ENCODE data around the gene CHMP4A.

The CHMP4A gene

DNA sequence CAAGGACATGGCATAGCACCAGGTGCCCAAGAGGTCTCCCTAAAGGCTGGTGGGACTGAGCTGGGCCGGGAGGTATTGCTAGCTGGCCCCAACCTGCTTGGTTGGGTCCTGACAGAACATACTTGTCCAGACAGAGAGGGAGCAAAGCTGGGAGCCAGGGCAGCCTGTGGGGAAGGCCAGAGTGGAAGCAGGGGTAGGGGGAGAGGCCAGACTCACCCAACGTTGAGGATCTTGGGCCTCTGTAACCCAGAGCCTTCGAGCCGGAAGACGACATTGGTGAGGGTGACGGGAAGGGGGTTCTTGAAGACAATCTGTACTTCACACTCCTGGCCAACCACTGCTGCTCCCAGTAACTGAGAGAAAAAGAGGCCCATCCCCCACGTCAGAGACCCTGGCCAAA, 40.6 kb upstream of the CHMP4A start:
- H3K79me2 ChIP-seq: no peaks in the 10 kb centered on the region

DNA sequence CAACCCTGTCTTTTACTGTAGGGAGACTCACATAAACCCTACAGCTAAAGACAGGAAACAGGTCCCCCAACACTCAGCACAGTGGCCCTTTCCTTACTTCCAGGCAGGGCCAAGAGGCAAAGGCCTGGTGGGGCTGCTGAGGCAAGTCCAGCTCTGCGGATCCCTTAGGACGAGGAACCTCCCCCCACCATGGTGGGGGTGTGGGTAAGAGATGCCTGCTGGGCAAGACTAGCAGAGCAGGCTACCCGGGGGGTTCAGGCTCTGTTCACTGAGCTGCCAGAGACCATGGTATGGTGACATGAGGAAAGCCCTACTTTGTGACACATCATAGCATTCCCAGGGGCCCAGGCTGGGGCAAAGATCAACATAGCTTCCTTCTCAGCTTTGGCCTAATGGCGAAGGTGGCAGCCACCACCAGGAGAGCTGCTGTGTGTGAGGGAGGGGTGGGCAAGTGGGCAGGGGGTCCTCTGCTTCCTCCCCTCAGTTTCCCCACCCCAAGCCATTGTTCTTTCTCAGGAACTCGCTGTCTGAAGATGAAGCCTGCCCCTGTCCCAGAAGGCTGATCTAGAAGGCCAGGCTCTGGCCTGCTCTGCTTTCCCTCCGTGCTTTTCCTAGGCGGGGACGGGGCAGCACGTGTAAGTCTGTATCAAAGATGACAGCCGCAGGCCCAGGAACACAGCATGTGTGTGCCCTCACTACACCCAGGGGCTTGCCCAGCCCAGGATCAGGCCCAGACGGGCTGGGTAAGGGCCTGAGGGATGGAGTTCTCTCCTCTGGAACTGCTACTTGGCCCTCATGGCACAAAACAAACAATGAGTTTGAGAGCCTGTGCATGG, 39.2 kb upstream of the CHMP4A start:
- no peaks in the 10 kb centered on the region for H3K27me3 ChIP-seq (ENCODE audit: control insufficient read depth, insufficient read depth, low read length)
- H3K4me1 ChIP-seq: no peaks in the 10 kb centered on the region
- no peak overlapping the region for H3K27ac ChIP-seq
- H3K79me2 ChIP-seq: no peaks in the 10 kb centered on the region
- H3K4me3 ChIP-seq (ENCODE audit: low read depth, low read length): no peak overlapping the region
- no peak overlapping the region for H3K4me2 ChIP-seq (ENCODE audit: low read length)
- H3K9ac ChIP-seq: no peak overlapping the region
- H2AFZ ChIP-seq: no peak overlapping the region
- TF ChIP-seq, protein P1, sequence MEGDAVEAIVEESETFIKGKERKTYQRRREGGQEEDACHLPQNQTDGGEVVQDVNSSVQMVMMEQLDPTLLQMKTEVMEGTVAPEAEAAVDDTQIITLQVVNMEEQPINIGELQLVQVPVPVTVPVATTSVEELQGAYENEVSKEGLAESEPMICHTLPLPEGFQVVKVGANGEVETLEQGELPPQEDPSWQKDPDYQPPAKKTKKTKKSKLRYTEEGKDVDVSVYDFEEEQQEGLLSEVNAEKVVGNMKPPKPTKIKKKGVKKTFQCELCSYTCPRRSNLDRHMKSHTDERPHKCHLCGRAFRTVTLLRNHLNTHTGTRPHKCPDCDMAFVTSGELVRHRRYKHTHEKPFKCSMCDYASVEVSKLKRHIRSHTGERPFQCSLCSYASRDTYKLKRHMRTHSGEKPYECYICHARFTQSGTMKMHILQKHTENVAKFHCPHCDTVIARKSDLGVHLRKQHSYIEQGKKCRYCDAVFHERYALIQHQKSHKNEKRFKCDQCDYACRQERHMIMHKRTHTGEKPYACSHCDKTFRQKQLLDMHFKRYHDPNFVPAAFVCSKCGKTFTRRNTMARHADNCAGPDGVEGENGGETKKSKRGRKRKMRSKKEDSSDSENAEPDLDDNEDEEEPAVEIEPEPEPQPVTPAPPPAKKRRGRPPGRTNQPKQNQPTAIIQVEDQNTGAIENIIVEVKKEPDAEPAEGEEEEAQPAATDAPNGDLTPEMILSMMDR (IDR thresholded peaks at IDR 0.05): no peak
- H3K9me3 ChIP-seq (ENCODE audit: control insufficient read depth, low read length): no peaks in the 10 kb centered on the region
- no peaks in the 10 kb centered on the region for H3K36me3 ChIP-seq (ENCODE audit: control insufficient read depth, insufficient read depth, low read length)

More for the DNA sequence above, 40.6 kb upstream of the CHMP4A start:
- Histone ChIP-seq H3K36me3 (ENCODE audit: control insufficient read depth, insufficient read depth, low read length) (no peaks in the 10 kb centered on the region), H3K4me2 (ENCODE audit: low read length) (no peak overlapping the region), H3K27me3 (ENCODE audit: control insufficient read depth, insufficient read depth, low read length) (no peaks in the 10 kb centered on the region), H3K4me3 (ENCODE audit: low read depth, low read length) (no peak overlapping the region), H3K27ac (no peak overlapping the region), H2AFZ (no peak overlapping the region), H3K9ac (no peak overlapping the region), H3K4me1 (no peaks in the 10 kb centered on the region), H3K9me3 (ENCODE audit: control insufficient read depth, low read length) (no peaks in the 10 kb centered on the region)
- TF ChIP-seq, protein P1 (IDR thresholded peaks at IDR 0.05): no peak

DNA sequence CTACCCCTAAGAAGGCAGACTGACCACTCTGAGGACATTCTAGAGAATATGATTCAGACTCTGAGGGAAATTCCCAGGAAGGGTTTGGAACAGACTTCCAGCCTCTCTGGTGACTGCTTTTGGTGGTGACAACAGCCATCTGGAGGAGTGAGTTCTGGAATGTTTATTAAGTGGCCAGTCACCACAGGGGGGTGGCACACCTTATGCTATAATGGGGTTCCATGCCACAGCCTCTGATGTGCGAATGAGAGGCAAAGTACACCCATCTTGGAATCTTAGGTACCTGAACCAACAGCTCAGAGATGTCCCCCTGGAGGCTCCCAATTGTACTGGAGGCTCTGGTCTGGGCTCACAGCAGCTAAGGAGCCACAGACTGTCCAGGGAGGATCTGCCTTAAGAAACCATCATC, 38.6 kb upstream of the CHMP4A start:
- H2AFZ ChIP-seq: no peak overlapping the region
- no peaks in the 10 kb centered on the region for H3K27me3 ChIP-seq (ENCODE audit: control insufficient read depth, insufficient read depth, low read length)
- no peaks in the 10 kb centered on the region for H3K36me3 ChIP-seq (ENCODE audit: control insufficient read depth, insufficient read depth, low read length)
- H3K9ac ChIP-seq: no peak overlapping the region
- no peaks in the 10 kb centered on the region for H3K4me1 ChIP-seq
- no peak overlapping the region for H3K27ac ChIP-seq
- TF ChIP-seq, protein P1 (IDR thresholded peaks at IDR 0.05): no peak
- no peaks in the 10 kb centered on the region for H3K9me3 ChIP-seq (ENCODE audit: control insufficient read depth, low read length)
- H3K4me3 ChIP-seq (ENCODE audit: low read depth, low read length): no peak overlapping the region
- H3K4me2 ChIP-seq (ENCODE audit: low read length): no peak overlapping the region
- no peaks in the 10 kb centered on the region for H3K79me2 ChIP-seq

DNA sequence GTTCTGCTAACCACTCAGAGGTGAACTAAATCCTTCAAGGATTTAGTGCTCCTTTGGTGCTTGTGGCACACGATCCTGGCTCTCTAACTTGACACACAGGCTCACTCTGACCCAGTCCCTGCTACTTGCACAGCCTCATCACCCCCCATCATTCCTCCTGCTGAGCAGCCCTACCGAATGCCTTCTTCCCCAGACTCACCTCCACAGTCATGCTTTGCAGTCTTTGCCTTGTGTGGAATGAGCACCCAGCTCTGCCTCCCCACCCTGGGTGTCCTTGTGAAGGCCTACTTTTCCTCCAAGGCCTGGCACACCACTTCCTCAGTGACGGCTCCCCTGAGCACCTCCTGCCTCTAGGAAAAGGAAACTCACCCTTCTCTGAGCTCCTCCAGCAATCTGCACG, 37.1 kb upstream of the CHMP4A start:
- Histone ChIP-seq H3K27me3 (ENCODE audit: control insufficient read depth, insufficient read depth, low read length) (no peaks in the 10 kb centered on the region), H3K4me2 (ENCODE audit: low read length) (no peak overlapping the region), H3K9me3 (ENCODE audit: control insufficient read depth, low read length) (no peaks in the 10 kb centered on the region)

More for the DNA sequence above, 37.1 kb upstream of the CHMP4A start:
- no peak overlapping the region for H3K4me3 ChIP-seq (ENCODE audit: low read depth, low read length)
- no peak overlapping the region for H2AFZ ChIP-seq
- TF ChIP-seq, protein P1 (IDR thresholded peaks at IDR 0.05): no peak
- H3K4me1 ChIP-seq: no peaks in the 10 kb centered on the region
- H3K9ac ChIP-seq: no peak overlapping the region
- H3K27ac ChIP-seq: no peak overlapping the region
- no peaks in the 10 kb centered on the region for H3K36me3 ChIP-seq (ENCODE audit: control insufficient read depth, insufficient read depth, low read length)
- H3K79me2 ChIP-seq: no peaks in the 10 kb centered on the region
